Panc1 (cell line): ENCODE data around the gene WNT3. TPM values are rescaled to one million over a fixed set of nuclear protein-coding genes. Genes with fewer than 3 reads are reported as not detected.

Experiments used
- ATAC-seq: fragments of 200-7000 bp; cut with Tn5 transposase; 2 replicates; pipeline ENCODE4 v1.9.1; 2020; ENCODE audit warnings: mild to moderate bottlenecking, moderate library complexity
- BruUV-seq: library from RNA; stranded (reverse); fragments of 400-500 nt; replicated peaks from 2 replicates; lab custom pipeline; 2021; lab: Mats Ljungman, UMichigan
- CTCF ChIA-PET: fragments of 300-600 bp; sonication (Branson Sonifier 250); formaldehyde crosslinking; loops from one replicate; lab custom pipeline; 2022; ENCODE audit warnings: antibody characterized with exemption; lab: Charles Lee
- POLR2A ChIA-PET: fragments of 300-600 bp; sonication (Branson Sonifier 250); formaldehyde crosslinking; loops from one replicate; lab custom pipeline; 2022; ENCODE audit warnings: antibody characterized with exemption; lab: Charles Lee
- DNase-seq: peaks from one replicate; pipeline ENCODE4 v3.0.0-alpha.2; 2010; ENCODE audit warnings: low read depth, low spot score
- H3K27ac ChIP-seq: 2 replicates; pipeline ENCODE4 v1.5.1; 2011; ENCODE audit warnings: mild to moderate bottlenecking, low read length, inconsistent platforms
- H3K27me3 ChIP-seq: fragments of 200-500 bp; sonication (Bioruptor generic); 2 replicates; pipeline ENCODE4 v1.6.0; 2014; ENCODE audit warnings: low read length, inconsistent platforms; ENCODE audit not compliant: control insufficient read depth, insufficient read depth
- H3K36me3 ChIP-seq: fragments of 200-500 bp; sonication (Bioruptor generic); 2 replicates; pipeline ENCODE4 v1.5.1; 2014; ENCODE audit warnings: inconsistent platforms, mild to moderate bottlenecking, low read length, moderate library complexity; ENCODE audit not compliant: control insufficient read depth, insufficient read depth
- H3K4me1 ChIP-seq: 2 replicates; pipeline ENCODE4 v1.5.1; 2011; ENCODE audit warnings: inconsistent platforms, mild to moderate bottlenecking, low read length, moderate library complexity; ENCODE audit not compliant: control insufficient read depth, insufficient read depth
- H3K4me3 ChIP-seq, 2 experiments: 2 replicates each; pipeline ENCODE4 v1.5.1; 2011 to 2012; ENCODE audit warnings: low read depth in 2 of 2, low read length in 2 of 2, mild to moderate bottlenecking in 2 of 2, inconsistent platforms in 1 of 2, moderate library complexity in 1 of 2
- H3K9me3 ChIP-seq: fragments of 200-500 bp; sonication (Bioruptor generic); 2 replicates; pipeline ENCODE4 v1.5.1; 2014; ENCODE audit warnings: low read depth, mild to moderate bottlenecking, inconsistent platforms, low read length, moderate library complexity; ENCODE audit not compliant: control insufficient read depth, insufficient read depth
- POLR2AphosphoS5 ChIP-seq: IDR thresholded peaks from 2 replicates; pipeline ENCODE4 v1.6.1; 2012; ENCODE audit warnings: mild to moderate bottlenecking, low read depth, low read length, moderate library complexity
- REST ChIP-seq, 2 experiments: IDR thresholded peaks; 2 replicates each; pipeline ENCODE4 v1.6.1; 2011 to 2012; ENCODE audit warnings: low read depth in 2 of 2, control low read depth in 1 of 2, low read length in 1 of 2, mild to moderate bottlenecking in 1 of 2, moderate library complexity in 1 of 2; ENCODE audit not compliant: insufficient read depth in 1 of 2
- SIN3A ChIP-seq: IDR thresholded peaks from 2 replicates; pipeline ENCODE4 v1.6.1; 2012; ENCODE audit warnings: low read depth, mild to moderate bottlenecking, low read length, moderate library complexity, borderline replicate concordance; ENCODE audit not compliant: insufficient read depth
- TCF7L2 ChIP-seq: IDR thresholded peaks from 2 replicates; pipeline ENCODE4 v1.6.1; 2011; ENCODE audit warnings: mild to moderate bottlenecking, low read depth, low read length, inconsistent platforms
- in situ Hi-C: cut with HindIII; loops from 2 replicates; pipeline ENCODE4 v1.10.0; 2016; ENCODE audit warnings: low sequenced_read_pairs, low pct_unique_long_range_greater_than_20kb
- intact Hi-C: fragments of 100-400 bp; cut with micrococcal nuclease; formaldehyde crosslinking; loops from one replicate; pipeline ENCODE4 v1.10.0; 2022; ENCODE audit not compliant: unreplicated experiment
- total RNA-seq: library from RNA; stranded (reverse); gene quantifications from one replicate; pipeline ENCODE4 v1.2.1, GENCODE V29; 2021; ENCODE audit not compliant: unreplicated experiment
- TF ChIP-seq, protein P1 (sequence below): fragments of 450-650 bp; IDR thresholded peaks from 2 replicates; pipeline ENCODE4 v1.5.1; 2017; ENCODE audit warnings: mild to moderate bottlenecking

The WNT3 gene
- total RNA-seq, 1 experiment from 2014 or later: 3.4 TPM

GRCh38 chr17:46853896-46854444 lies 35.5 kb upstream of the WNT3 start:
- no peak for DNase-seq
- ATAC-seq: no peak
- H3K27me3 ChIP-seq: peaks cover 2% of the 10 kb centered on the region
- CTCF ChIA-PET: no interaction called here
- no peaks in the 10 kb centered on the region for H3K4me1 ChIP-seq
- in situ Hi-C loops (no loop called here), intact Hi-C loops (no loop called here)
- POLR2A ChIA-PET: interaction anchor here (0.6 to 0.9 kb wide), 2 partner anchors 16 to 88 kb away, joined by 4 to 15 read pairs; no protein-coding TSS in a partner anchor
- no peak overlapping the region for H3K27ac ChIP-seq
- TF ChIP-seq TCF7L2: no peak
- TF ChIP-seq, protein P1, sequence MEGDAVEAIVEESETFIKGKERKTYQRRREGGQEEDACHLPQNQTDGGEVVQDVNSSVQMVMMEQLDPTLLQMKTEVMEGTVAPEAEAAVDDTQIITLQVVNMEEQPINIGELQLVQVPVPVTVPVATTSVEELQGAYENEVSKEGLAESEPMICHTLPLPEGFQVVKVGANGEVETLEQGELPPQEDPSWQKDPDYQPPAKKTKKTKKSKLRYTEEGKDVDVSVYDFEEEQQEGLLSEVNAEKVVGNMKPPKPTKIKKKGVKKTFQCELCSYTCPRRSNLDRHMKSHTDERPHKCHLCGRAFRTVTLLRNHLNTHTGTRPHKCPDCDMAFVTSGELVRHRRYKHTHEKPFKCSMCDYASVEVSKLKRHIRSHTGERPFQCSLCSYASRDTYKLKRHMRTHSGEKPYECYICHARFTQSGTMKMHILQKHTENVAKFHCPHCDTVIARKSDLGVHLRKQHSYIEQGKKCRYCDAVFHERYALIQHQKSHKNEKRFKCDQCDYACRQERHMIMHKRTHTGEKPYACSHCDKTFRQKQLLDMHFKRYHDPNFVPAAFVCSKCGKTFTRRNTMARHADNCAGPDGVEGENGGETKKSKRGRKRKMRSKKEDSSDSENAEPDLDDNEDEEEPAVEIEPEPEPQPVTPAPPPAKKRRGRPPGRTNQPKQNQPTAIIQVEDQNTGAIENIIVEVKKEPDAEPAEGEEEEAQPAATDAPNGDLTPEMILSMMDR: no peak
- TF ChIP-seq POLR2AphosphoS5: no peak
- TF ChIP-seq REST (IDR thresholded peaks at IDR 0.05; ENCODE audit: insufficient read depth in 1 of 2, low read depth in 2 of 2, low read length in 1 of 2): no peak
- TF ChIP-seq SIN3A: no peak
- H3K4me3 ChIP-seq: no peak overlapping the region
- BruUV-seq: no TSS peak
- no peaks in the 10 kb centered on the region for H3K36me3 ChIP-seq
- no peaks in the 10 kb centered on the region for H3K9me3 ChIP-seq

GRCh38 chr17:46851029-46851741 lies 32.7 kb upstream of the WNT3 start, which contains the start of gene WNT9B:
Gene WNT9B (plus strand): TSS chr17:46851583. CDS start chr17:46851639, 56 bp downstream.
- POLR2A ChIA-PET: no interaction called here
- Histone ChIP-seq H3K4me3 (peak within 1 kb of the TSS; percentile 33 to 36), H3K27ac (no peak within 1 kb of the TSS), H3K9me3 (no peaks in the 10 kb centered on the region), H3K4me1 (no peaks in the 10 kb centered on the region), H3K27me3 (peaks cover 2% of the 10 kb centered on the region), H3K36me3 (no peaks in the 10 kb centered on the region)
- DNase-seq (no peak), ATAC-seq (peak; percentile 62)
- CTCF ChIA-PET: no interaction called here
- intact Hi-C loops (no loop called here), in situ Hi-C loops (no loop called here)
- no peak for TF ChIP-seq SIN3A
- TF ChIP-seq, protein P1: peak; percentile 34; the same call in 1 of the 2 replicates
- BruUV-seq: no TSS peak
